Right lobe of liver (tissue), 6 donors: ENCODE measurements around the gene ATXN7. TPM values are rescaled to one million over a fixed set of nuclear protein-coding genes. Genes with fewer than 3 reads are reported as not detected.

ENCODE experiments used
- ATAC-seq, 4 donors: fragments of 200-7000 bp; cut with Tn5 transposase; one replicate each; pipeline ENCODE4 v1.9.1; 2020; ENCODE audit warnings: mild to moderate bottlenecking in 4 of 4, moderate library complexity in 4 of 4
- DNase-seq, 3 donors: peaks; one replicate each; pipeline ENCODE4 v3.0.0-alpha.2; 2020
- H3K27ac ChIP-seq, 3 donors: fragments of 200-600 bp; one replicate each; pipeline ENCODE4 v1.8.0; 2022
- H3K27me3 ChIP-seq, 2 donors: fragments of 200-600 bp; one replicate each; pipeline ENCODE4 v1.8.0; 2022
- H3K36me3 ChIP-seq, 4 donors: fragments of 200-600 bp; sonication (generic) in 1 of 4; one replicate each; pipeline versions ENCODE4 v1.5.1 to v1.8.0; 2017 to 2022; ENCODE audit warnings: control low read depth in 1 of 4
- H3K4me1 ChIP-seq, 4 donors: fragments of 200-600 bp; sonication (generic) in 1 of 4; one replicate each; pipeline versions ENCODE4 v1.5.1 to v1.8.0; 2017 to 2022; ENCODE audit warnings: control low read depth in 1 of 4
- H3K4me3 ChIP-seq, 3 donors: fragments of 200-600 bp; one replicate each; pipeline ENCODE4 v1.8.0; 2022
- H3K9me3 ChIP-seq, 4 donors: fragments of 200-600 bp; sonication (generic) in 1 of 4; one replicate each; pipeline versions ENCODE4 v1.5.1 to v1.8.0; 2017 to 2022; ENCODE audit warnings: control low read depth in 1 of 4
- POLR2A ChIP-seq: fragments of 450-650 bp; IDR thresholded peaks from one replicate; pipeline ENCODE4 v1.6.1; 2017; ENCODE audit warnings: antibody characterized with exemption, mild to moderate bottlenecking
- WGBS: methylation state at CpG from one replicate; pipeline ENCODE4 v1.1.6; 2018; ENCODE audit warnings: low coverage, low lambda C conversion rate; ENCODE audit not compliant: insufficient coverage; ENCODE audit errors: missing lambda C conversion rate; 5-methylcytosine and 5-hydroxymethylcytosine counted together
- intact Hi-C, 2 donors: fragments of 100-400 bp; cut with DNase I; formaldehyde crosslinking; loops; one replicate each; pipeline versions ENCODE4 v1.11.2 to v1.14.1; 2022
- total RNA-seq, 6 experiments: library from RNA; depleted of rRNA in 2 of 6; stranded (reverse); fragments of >200 nt in 2 of 6; fragmentation: NEBNext Ultra II Directional in 3 of 6; extraction: Animal tissue kit (Norgen Biotek cat#: 25700) in 3 of 6; gene quantifications; one replicate each; pipeline versions ENCODE4 v1.1.0 to v1.2.4, GENCODE V29; 2016 to 2023
- TF ChIP-seq, protein P1 (sequence below), 4 donors: fragments of 200-600 bp in 3 of 4; fragments of 450-650 bp in 1 of 4; IDR thresholded peaks; one replicate each; pipeline versions ENCODE4 v1.5.1 to v1.8.0; 2016 to 2022; ENCODE audit warnings: antibody characterized with exemption in 4 of 4, mild to moderate bottlenecking in 2 of 4
- donor health status: DM: no; HTN: yes; CAD: no.
- donor health status: DM: no; HTN: no; CAD: no.
- donor health status: DM: no; HTN: no; CAD: no.
- donor health status: DM: no; HTN: yes; CAD: no.
- donor health status: DM: no; HTN: yes; CAD: no.

The ATXN7 gene
- total RNA-seq, 6 experiments from 2014 or later: 14.6 to 18.6 (median 15.0) TPM

DNA sequence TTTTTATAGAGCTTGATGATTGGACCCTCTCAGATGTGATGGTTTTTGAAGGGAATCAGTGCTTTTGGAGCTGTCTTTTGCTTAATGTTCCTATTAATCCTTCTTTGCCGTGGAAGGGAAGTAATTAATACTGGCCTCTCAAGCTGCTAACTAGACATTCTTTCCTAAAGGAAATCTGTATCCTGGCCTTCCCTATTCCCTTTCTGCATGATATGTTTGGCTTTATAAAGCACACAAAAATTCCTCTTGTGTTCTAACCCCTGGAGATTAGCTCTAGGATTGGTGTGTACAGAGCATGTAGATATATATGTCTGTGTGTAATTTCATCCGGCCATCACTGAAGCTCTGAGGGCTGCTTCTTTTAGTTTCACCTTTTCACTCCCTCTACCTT lies 6.9 kb downstream of the ATXN7 start:
- 71% methylated on average over 1 of the region's 2 CpGs for whole genome bisulfite sequencing
- Histone ChIP-seq H3K27me3 (no peaks in the 10 kb centered on the region), H3K4me1 (no peaks in the 10 kb centered on the region), H3K36me3 (no peaks in the 10 kb centered on the region), H3K9me3 (no peaks in the 10 kb centered on the region), H3K27ac (no peak overlapping the region), H3K4me3 (no peak overlapping the region)
- ATAC-seq: no peak
- intact Hi-C loops: no loop called here
- TF ChIP-seq POLR2A: no peak
- TF ChIP-seq, protein P1, sequence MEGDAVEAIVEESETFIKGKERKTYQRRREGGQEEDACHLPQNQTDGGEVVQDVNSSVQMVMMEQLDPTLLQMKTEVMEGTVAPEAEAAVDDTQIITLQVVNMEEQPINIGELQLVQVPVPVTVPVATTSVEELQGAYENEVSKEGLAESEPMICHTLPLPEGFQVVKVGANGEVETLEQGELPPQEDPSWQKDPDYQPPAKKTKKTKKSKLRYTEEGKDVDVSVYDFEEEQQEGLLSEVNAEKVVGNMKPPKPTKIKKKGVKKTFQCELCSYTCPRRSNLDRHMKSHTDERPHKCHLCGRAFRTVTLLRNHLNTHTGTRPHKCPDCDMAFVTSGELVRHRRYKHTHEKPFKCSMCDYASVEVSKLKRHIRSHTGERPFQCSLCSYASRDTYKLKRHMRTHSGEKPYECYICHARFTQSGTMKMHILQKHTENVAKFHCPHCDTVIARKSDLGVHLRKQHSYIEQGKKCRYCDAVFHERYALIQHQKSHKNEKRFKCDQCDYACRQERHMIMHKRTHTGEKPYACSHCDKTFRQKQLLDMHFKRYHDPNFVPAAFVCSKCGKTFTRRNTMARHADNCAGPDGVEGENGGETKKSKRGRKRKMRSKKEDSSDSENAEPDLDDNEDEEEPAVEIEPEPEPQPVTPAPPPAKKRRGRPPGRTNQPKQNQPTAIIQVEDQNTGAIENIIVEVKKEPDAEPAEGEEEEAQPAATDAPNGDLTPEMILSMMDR (IDR thresholded peaks at IDR 0.05): no peak
- no peak for DNase-seq

DNA sequence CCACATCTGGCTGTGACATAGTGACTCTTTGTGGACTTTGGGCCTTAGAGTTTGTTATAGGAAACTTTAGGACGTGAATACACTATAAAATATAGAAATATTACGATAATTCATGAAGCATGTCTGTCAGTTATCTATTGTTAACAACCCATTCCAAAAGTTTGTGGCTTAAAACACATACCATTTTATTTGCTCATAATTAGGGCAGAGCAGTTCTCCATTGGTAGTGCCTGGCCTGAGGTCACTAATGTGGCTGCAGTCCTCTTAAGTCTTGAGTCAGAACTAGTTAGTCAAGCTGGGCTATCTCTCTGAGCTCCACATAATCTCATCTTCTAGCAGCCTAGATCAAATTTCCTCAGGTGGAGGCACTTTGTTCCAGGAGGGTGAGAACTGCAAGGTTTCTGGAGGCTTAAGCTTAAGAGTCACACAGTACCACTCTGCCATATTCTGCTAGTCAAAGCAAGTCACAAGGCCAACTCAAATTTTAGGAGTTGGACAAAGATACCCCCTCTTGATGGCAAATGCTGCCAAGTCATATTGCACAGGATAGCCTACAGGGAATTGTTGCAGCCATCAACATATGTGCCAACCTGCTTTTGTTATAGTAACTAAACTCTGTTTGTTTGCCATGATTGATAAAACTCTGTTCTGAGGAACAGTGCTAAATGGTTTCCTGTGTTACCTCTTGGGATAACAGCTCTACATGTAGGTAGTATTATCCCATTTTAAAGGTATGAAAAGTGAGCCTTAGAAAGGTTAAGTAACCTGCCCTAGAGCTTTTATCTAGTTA lies 8.7 kb downstream of the ATXN7 start:
- Histone ChIP-seq H3K36me3 (no peaks in the 10 kb centered on the region), H3K27me3 (no peaks in the 10 kb centered on the region), H3K9me3 (no peaks in the 10 kb centered on the region), H3K4me3 (no peak overlapping the region), H3K27ac (no peak overlapping the region), H3K4me1 (no peaks in the 10 kb centered on the region)
- 75% methylated on average over 2 of the region's 2 CpGs for WGBS
- TF ChIP-seq POLR2A: no peak
- TF ChIP-seq, protein P1 (IDR thresholded peaks at IDR 0.05): no peak
- intact Hi-C loops: no loop called here
- DNase-seq (no peak), ATAC-seq (no peak)

DNA sequence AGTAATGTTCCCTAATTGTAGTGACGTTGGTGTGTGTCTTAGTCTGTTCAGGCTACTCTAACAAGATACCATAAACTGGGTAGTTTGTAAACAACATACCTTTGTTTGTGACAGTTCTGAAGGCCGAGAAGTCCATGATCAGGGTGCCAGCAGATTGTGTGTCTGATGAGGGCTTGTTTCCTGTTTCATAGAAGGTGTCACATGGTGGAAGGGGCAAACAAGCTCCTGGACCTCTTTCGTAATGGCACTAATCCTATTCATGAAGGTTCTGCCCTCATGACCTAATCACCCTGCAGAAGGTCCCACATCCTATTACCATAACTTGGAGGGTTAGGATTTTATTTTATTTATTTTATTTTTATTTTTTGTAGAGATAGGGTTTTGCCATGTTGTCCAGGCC lies 11.1 kb downstream of the ATXN7 start:
- DNase-seq: no peak
- Histone ChIP-seq H3K4me1 (no peaks in the 10 kb centered on the region), H3K36me3 (no peaks in the 10 kb centered on the region), H3K27me3 (no peaks in the 10 kb centered on the region), H3K4me3 (no peak overlapping the region), H3K9me3 (no peaks in the 10 kb centered on the region), H3K27ac (no peak overlapping the region)
- WGBS: 48% methylated on average over 3 of the region's 3 CpGs
- peak in 3 of 4 donors; percentile 46 to 82 (median 52) for ATAC-seq
- TF ChIP-seq, protein P1 (IDR thresholded peaks at IDR 0.05): no peak
- no peak for TF ChIP-seq POLR2A
- intact Hi-C loops: no loop called here

DNA sequence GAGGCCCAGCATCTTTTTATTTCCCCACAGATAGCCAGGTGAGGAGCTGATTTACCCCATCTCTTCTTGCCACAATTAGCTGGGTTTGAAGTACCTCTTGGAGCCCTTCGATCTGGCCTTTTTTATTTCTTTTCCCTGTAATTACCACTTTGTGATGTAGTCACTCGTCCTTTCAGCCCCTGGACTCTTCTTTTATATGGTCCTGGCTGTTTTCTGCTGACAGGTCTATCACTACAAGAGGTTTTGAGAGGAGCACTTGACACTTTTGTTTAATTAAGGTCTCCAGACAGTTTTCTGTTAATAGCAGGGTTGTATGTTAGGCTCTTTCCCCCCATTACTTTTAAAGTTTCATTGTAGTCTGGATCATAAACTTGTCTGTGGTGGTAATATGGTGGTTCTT lies 11.8 kb downstream of the ATXN7 start:
- Histone ChIP-seq H3K4me3 (no peak overlapping the region), H3K27me3 (no peaks in the 10 kb centered on the region), H3K9me3 (no peaks in the 10 kb centered on the region), H3K27ac (no peak overlapping the region), H3K4me1 (no peaks in the 10 kb centered on the region), H3K36me3 (no peaks in the 10 kb centered on the region)
- TF ChIP-seq, protein P1 (IDR thresholded peaks at IDR 0.05): no peak
- TF ChIP-seq POLR2A: no peak
- intact Hi-C loops: no loop called here
- DNase-seq: no peak
- WGBS: 82% methylated on average over 2 of the region's 2 CpGs
- ATAC-seq: no peak
